Peyer's patch (tissue), 4 donors: ENCODE measurements around the gene FIGNL2. TPM values are rescaled to one million over a fixed set of nuclear protein-coding genes. Genes with fewer than 3 reads are reported as not detected.

ENCODE experiments used
- DNase-seq, 3 donors: peaks; one replicate each; pipeline ENCODE4 v3.0.0-alpha.2; 2017 to 2019
- H3K27ac ChIP-seq, 4 donors: fragments of 200-600 bp; sonication (generic); one replicate each; pipeline ENCODE4 v1.5.1; 2016 to 2019
- H3K27me3 ChIP-seq, 2 donors: fragments of 200-600 bp; sonication (generic); one replicate each; pipeline ENCODE4 v1.5.1; 2019
- H3K36me3 ChIP-seq, 3 donors: fragments of 200-600 bp; sonication (generic); one replicate each; pipeline ENCODE4 v1.5.1; 2016 to 2019
- H3K4me1 ChIP-seq, 4 donors: fragments of 200-600 bp; sonication (generic); one replicate each; pipeline ENCODE4 v1.5.1; 2016 to 2019
- H3K4me3 ChIP-seq, 4 donors: fragments of 200-600 bp; sonication (generic); 1 replicate in 3 of 4; 2 replicates in 1 of 4; pipeline ENCODE4 v1.5.1; 2016 to 2019; ENCODE audit warnings: mild to moderate bottlenecking in 1 of 4
- H3K9me3 ChIP-seq, 4 donors: fragments of 200-600 bp; sonication (generic); one replicate each; pipeline ENCODE4 v1.5.1; 2016 to 2019; ENCODE audit warnings: mild to moderate bottlenecking in 1 of 4
- POLR2A ChIP-seq, 2 donors: fragments of 450-650 bp; IDR thresholded peaks; one replicate each; pipeline ENCODE4 v1.5.1; 2017; ENCODE audit warnings: antibody characterized with exemption in 2 of 2, mild to moderate bottlenecking in 2 of 2, moderate library complexity in 2 of 2
- total RNA-seq, 4 donors: library from RNA; depleted of rRNA; stranded (reverse); fragments of >200 nt; gene quantifications; one replicate each; pipeline ENCODE4 v1.1.0, GENCODE V29; 2016
- TF ChIP-seq, protein P1 (sequence below), 6 experiments: fragments of 450-650 bp in 4 of 6; fragments of 200-600 bp in 2 of 6; sonication (generic) in 1 of 6; IDR thresholded peaks; one replicate each; pipeline ENCODE4 v1.5.1; 2017 to 2019; ENCODE audit warnings: antibody characterized with exemption in 6 of 6, mild to moderate bottlenecking in 3 of 6, moderate library complexity in 1 of 6

The FIGNL2 gene
- total RNA-seq, 4 donors from 2014 or later: 0.19 TPM; not detected in 3

- Histone ChIP-seq H3K27me3 (peaks cover 0 to 12% of the 10 kb centered on the region in 2 donors), H3K27ac (no peak overlapping the region), H3K36me3 (no peaks in the 10 kb centered on the region), H3K9me3 (no peaks in the 10 kb centered on the region), H3K4me1 (peaks cover 0 to 13% (median 4%) of the 10 kb centered on the region in 4 donors), H3K4me3 (peak overlapping the region; percentile 21 to 46 (median 40))
- no peak for DNase-seq
- TF ChIP-seq, protein P1, sequence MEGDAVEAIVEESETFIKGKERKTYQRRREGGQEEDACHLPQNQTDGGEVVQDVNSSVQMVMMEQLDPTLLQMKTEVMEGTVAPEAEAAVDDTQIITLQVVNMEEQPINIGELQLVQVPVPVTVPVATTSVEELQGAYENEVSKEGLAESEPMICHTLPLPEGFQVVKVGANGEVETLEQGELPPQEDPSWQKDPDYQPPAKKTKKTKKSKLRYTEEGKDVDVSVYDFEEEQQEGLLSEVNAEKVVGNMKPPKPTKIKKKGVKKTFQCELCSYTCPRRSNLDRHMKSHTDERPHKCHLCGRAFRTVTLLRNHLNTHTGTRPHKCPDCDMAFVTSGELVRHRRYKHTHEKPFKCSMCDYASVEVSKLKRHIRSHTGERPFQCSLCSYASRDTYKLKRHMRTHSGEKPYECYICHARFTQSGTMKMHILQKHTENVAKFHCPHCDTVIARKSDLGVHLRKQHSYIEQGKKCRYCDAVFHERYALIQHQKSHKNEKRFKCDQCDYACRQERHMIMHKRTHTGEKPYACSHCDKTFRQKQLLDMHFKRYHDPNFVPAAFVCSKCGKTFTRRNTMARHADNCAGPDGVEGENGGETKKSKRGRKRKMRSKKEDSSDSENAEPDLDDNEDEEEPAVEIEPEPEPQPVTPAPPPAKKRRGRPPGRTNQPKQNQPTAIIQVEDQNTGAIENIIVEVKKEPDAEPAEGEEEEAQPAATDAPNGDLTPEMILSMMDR (IDR thresholded peaks at IDR 0.05): no peak
- TF ChIP-seq POLR2A (IDR thresholded peaks at IDR 0.05): no peak
These were observed 21.0 kb upstream of the FIGNL2 start for GRCh38 chr12:51869496-51869865.

GRCh38 chr12:51868821-51869495 lies 20.4 kb upstream of the FIGNL2 start:
- Histone ChIP-seq H3K4me3 (peak overlapping the region; percentile 21 to 46 (median 40)), H3K27ac (no peak overlapping the region), H3K27me3 (peaks cover 0 to 17% of the 10 kb centered on the region in 2 donors), H3K36me3 (no peaks in the 10 kb centered on the region), H3K9me3 (no peaks in the 10 kb centered on the region), H3K4me1 (peaks cover 0 to 19% (median 8%) of the 10 kb centered on the region in 4 donors)
- DNase-seq: no peak
- TF ChIP-seq POLR2A (IDR thresholded peaks at IDR 0.05): no peak
- TF ChIP-seq, protein P1 (IDR thresholded peaks at IDR 0.05): no peak

DNA sequence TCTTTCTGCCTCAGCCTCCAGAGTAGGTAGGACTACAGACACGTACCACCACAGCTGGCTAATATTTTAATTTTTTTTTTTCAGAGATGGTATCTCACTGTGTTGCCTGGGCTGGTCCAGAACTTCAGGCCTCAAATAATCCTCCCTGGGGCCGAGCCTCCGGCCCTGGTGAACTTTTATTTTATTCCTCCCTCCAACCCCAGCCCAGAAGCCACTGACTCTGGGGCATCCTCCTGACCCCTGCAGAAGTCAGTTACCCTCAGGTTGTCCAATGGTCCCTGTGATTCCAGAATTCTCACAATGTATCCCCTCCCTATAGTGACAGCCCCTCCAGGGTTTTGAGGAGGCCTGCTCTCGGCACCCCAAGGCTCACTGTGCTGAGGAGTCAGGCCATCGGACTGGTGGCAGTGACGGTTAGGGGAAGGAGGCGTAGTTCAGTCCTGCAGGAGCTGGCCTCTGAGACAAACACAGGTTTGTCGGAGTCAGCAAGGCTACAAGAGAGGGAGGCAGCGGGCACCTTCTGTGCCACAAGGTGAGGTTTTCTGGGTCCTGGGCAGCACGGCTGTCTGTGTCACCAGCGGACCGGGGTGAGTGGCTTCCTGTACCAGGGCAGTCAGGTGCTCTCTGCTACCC lies 19.4 kb upstream of the FIGNL2 start:
- H3K27me3 ChIP-seq: peaks cover 0 to 18% of the 10 kb centered on the region in 2 donors
- peaks cover 0 to 27% (median 10%) of the 10 kb centered on the region in 4 donors for H3K4me1 ChIP-seq
- TF ChIP-seq POLR2A (IDR thresholded peaks at IDR 0.05): no peak
- TF ChIP-seq, protein P1 (IDR thresholded peaks at IDR 0.05): no peak
- DNase-seq: no peak
- no peaks in the 10 kb centered on the region for H3K9me3 ChIP-seq
- H3K36me3 ChIP-seq: no peaks in the 10 kb centered on the region
- no peak overlapping the region for H3K4me3 ChIP-seq
- H3K27ac ChIP-seq: no peak overlapping the region

DNA sequence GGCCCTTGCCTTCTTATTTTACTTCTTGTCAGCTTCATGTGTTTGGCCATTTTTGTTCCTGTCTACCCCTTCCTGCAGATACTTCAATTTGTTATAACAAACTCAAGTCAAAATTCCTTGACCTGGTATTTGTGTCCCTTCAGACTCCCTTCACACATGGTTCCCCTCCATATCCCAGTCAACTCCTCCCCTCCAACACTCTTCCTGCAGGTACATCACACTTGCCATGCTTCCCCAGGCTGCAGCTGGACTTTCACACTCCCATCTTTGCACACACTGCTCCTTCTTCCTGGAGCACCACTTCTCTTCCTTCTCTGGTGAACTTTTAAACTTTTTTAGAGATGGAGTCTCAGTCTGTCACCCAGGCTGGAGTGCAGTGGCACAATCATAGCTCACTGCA lies 18.9 kb upstream of the FIGNL2 start:
- no peak for DNase-seq
- peaks cover 0 to 27% (median 10%) of the 10 kb centered on the region in 4 donors for H3K4me1 ChIP-seq
- H3K36me3 ChIP-seq: no peaks in the 10 kb centered on the region
- no peak overlapping the region for H3K27ac ChIP-seq
- TF ChIP-seq POLR2A (IDR thresholded peaks at IDR 0.05): no peak
- TF ChIP-seq, protein P1 (IDR thresholded peaks at IDR 0.05): no peak
- peaks cover 0 to 18% of the 10 kb centered on the region in 2 donors for H3K27me3 ChIP-seq
- H3K4me3 ChIP-seq: no peak overlapping the region
- H3K9me3 ChIP-seq: no peaks in the 10 kb centered on the region

DNA sequence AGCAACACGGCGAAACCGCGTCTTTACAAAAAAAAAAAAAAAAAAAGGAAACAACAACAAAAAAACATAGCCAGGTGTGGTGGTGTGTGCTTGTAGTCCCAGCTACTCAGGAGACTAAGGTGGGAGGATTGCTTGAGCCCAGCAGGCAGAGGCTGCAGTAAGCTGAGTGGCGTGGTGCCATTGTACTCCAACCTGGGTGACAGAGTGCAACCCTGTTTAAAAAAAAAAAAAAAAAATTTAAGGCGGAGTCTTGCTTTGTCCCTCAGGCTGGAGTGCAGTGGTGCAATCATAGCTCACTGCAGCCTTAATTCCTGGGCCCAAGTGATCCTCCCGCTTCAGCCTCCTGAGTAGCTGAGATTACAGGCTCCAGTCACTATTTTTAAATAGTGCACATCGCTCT lies 18.2 kb upstream of the FIGNL2 start:
- Histone ChIP-seq H3K36me3 (no peaks in the 10 kb centered on the region), H3K4me1 (peaks cover 0 to 27% (median 10%) of the 10 kb centered on the region in 4 donors), H3K4me3 (no peak overlapping the region), H3K9me3 (no peaks in the 10 kb centered on the region), H3K27ac (no peak overlapping the region), H3K27me3 (peaks cover 0 to 18% of the 10 kb centered on the region in 2 donors)
- DNase-seq: no peak
- TF ChIP-seq POLR2A (IDR thresholded peaks at IDR 0.05): no peak
- TF ChIP-seq, protein P1 (IDR thresholded peaks at IDR 0.05): no peak
